ENCODE measurements around the gene ANAPC10.

ANAPC10 gene

DNA sequence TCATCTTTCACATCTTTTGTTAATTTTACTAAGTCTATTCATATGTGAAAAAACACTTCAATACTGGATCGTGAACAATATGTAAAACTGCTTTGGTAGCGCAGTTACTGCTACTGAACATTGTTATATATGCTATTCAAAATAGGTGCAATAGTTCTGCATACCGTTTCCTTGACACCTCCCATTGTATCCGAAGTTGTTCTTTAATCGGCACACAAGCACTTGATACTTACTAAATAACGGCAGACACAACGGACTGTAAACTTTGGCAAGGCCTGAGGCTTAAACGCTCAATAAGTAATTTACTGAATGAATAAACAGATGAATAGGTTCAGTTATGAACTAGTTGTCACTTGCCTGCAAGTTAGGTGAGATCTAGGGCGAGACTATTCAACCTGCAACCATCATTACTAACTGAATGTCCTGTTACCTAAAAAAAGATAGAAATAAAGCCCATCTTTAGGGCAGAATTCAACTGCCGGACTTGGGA is 620 bp downstream of the ANAPC10 start:
- TF ChIP-seq, protein P1, sequence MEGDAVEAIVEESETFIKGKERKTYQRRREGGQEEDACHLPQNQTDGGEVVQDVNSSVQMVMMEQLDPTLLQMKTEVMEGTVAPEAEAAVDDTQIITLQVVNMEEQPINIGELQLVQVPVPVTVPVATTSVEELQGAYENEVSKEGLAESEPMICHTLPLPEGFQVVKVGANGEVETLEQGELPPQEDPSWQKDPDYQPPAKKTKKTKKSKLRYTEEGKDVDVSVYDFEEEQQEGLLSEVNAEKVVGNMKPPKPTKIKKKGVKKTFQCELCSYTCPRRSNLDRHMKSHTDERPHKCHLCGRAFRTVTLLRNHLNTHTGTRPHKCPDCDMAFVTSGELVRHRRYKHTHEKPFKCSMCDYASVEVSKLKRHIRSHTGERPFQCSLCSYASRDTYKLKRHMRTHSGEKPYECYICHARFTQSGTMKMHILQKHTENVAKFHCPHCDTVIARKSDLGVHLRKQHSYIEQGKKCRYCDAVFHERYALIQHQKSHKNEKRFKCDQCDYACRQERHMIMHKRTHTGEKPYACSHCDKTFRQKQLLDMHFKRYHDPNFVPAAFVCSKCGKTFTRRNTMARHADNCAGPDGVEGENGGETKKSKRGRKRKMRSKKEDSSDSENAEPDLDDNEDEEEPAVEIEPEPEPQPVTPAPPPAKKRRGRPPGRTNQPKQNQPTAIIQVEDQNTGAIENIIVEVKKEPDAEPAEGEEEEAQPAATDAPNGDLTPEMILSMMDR (IDR thresholded peaks at IDR 0.05; ENCODE audit: low read depth, low read length), result no peak

DNA sequence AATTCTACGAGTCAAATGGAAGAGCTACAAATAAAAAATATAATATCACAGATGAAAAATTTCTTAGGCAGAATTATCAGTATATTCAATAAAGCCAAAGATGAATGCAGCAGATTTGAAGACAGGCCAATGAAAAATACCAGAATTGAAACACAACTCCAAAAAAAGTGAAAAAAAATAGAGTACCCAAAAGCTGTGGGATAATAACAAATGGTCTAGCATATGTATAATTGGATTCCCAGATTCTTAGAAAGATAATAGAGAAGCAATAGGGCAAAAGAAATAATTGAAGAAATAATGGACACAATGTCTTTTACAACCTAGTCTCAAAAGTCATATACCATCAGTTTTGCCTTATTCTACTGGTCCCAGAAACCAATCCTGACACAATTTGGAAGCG is 4.4 kb downstream of the ANAPC10 start:
- DNase-seq (ENCODE audit: extremely low read depth, low read depth), result no peak
- TF ChIP-seq, protein P1 (IDR thresholded peaks at IDR 0.05; ENCODE audit: low read depth, low read length), result no peak

More for the DNA sequence above, 620 bp downstream of the ANAPC10 start:
- no peak for DNase-seq (ENCODE audit: extremely low read depth, low read depth)

DNA sequence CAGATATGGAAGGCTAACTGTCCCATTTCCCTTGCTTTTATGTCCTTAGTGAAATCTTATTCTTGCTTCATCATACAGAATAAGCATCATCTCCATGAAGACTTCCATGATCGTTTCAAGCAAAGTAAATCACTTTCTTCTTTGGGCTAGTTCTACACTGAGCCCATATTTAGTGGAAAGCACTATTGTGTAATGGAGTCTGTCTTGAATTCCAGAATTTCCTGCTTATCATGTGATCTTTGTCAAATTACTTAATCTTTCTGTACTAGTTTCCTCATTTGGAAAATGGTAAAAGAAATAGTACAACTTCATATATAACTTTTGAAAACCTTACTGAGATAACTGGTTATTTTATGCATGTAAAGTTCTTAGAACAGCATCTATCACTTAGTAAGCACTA is 7.6 kb downstream of the ANAPC10 start:
- TF ChIP-seq, protein P1 (IDR thresholded peaks at IDR 0.05; ENCODE audit: low read depth, low read length), result no peak
- DNase-seq (ENCODE audit: extremely low read depth, low read depth), result no peak

DNA sequence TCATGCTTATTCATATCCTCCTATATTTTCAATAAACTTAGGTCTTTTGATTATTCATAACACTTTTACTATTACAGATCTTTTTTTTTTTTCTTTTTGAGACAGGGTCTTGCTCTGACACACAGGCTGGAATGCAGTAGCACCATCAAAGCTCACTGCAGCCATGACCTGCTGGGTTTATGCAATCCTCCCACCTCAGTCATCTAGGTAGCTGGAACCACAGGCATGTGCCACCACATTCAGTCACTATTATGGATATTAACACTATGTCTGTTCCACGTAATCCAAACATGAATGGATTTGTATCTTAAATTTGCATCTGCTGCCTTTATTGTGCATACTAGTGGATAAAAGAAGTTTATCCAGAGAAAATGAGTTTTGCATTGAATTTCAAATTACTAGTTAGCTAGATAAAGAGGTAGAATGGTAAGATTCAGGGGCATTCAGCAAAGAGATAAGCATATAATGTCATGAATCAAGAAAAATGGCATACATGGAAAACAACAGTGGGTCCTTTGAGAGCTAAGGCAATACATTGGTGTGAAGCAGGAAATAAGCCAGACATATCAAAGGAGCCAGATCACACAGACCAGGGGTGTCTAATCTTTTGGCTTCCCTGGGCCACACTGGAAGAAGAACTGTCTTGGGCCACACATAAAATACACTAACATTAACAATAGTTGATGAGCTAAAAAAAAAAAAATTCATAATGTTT is 13.9 kb downstream of the ANAPC10 start:
- DNase-seq (ENCODE audit: extremely low read depth, low read depth), result no peak
- TF ChIP-seq, protein P1 (IDR thresholded peaks at IDR 0.05; ENCODE audit: low read depth, low read length), result no peak

DNA sequence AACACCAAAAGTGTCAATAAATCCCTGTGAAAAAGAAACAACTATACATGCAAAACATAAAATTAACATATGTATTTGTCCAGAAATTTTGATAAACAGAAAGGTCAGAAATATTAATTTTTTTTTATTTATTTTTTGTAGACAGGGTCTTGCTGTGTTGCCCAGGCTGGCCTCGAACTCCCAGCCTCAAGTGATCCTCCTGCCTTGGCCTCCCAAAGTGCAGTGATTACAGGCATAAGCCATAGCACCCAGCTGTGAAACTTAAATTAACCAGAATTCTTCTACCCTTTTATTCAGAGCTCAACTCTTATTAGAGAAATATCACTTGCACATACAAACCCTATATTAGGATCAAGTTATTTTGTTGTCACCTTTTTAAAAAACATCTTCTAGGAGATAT is 16.2 kb downstream of the ANAPC10 start:
- no peak for DNase-seq (ENCODE audit: extremely low read depth, low read depth)
- TF ChIP-seq, protein P1 (IDR thresholded peaks at IDR 0.05; ENCODE audit: low read depth, low read length), result no peak

DNA sequence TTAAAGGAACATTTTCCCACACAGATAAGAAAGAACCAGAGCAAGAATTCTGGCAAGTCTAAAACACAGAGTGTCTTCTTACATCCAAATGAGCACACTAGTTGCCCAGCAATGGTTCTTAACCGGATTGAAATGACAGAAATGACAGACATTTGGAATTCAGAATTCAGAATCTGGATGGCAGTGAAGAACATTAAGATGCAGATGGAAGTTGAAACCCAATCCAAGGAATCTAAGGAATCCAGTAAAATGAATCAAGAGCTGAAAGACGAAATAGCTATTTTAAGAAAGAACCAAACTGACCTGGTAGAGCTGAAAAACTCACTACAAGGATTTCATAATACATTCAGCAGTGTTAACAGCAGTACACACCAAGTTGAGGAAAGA is 21.5 kb downstream of the ANAPC10 start:
- TF ChIP-seq, protein P1 (IDR thresholded peaks at IDR 0.05; ENCODE audit: low read depth, low read length), result no peak
- no peak for DNase-seq (ENCODE audit: extremely low read depth, low read depth)

DNA sequence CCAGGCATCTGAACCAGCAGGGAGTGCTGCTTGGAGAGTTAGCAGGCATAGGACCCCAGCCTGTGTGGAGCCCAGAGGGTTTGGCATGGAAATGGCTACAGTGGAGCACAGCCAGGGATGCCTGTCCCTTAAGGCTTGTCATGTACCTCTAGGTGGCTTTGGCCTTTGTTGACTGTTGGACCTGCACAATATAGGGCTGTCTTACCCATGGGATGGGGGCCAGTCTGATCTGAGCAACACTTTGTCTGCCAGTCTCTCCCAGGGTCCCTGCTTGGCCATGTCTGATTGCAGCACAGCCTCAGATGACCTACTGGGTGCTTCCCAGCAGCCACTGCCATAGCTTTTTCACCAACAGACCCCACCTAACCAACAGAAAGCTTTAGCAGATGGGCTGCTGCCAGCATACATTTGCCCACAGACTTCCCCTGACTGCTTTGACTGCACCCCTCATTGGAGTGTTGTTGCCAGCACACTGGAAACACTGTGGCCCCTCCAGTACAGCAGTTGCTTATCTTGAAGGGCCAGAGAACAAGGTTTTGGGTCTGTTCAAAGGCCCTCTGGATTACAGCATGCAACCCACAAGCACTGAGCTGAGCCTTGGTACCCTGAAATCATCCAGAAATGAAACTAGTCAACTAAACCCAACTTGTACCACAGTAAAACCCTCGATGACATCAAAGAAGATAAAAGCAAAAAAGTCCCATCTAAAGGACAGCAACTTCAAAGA is 22.1 kb downstream of the ANAPC10 start:
- DNase-seq (ENCODE audit: extremely low read depth, low read depth), result no peak
- TF ChIP-seq, protein P1 (IDR thresholded peaks at IDR 0.05; ENCODE audit: low read depth, low read length), result no peak

Measured in AG09319 (cell line).